Stimulated activated CD4-positive, alpha-beta T cell treated with anti-CD3 and anti-CD28 coated beads, Interleukin-4, amount 100 ng/mL, for 48 hours (primary cell): ENCODE data around the gene PYDC1.
"Not testable (repeated sequence)": the region's sequence is repeated elsewhere in the genome, so short reads cannot be mapped to it uniquely, and the experiment has no call there.

ENCODE experiments used
- DNase-seq, 2 donors: peaks; one replicate each; pipeline ENCODE4 v3.0.0-alpha.2; 2020; ENCODE audit warnings: low read depth in 2 of 2

The PYDC1 gene

DNA sequence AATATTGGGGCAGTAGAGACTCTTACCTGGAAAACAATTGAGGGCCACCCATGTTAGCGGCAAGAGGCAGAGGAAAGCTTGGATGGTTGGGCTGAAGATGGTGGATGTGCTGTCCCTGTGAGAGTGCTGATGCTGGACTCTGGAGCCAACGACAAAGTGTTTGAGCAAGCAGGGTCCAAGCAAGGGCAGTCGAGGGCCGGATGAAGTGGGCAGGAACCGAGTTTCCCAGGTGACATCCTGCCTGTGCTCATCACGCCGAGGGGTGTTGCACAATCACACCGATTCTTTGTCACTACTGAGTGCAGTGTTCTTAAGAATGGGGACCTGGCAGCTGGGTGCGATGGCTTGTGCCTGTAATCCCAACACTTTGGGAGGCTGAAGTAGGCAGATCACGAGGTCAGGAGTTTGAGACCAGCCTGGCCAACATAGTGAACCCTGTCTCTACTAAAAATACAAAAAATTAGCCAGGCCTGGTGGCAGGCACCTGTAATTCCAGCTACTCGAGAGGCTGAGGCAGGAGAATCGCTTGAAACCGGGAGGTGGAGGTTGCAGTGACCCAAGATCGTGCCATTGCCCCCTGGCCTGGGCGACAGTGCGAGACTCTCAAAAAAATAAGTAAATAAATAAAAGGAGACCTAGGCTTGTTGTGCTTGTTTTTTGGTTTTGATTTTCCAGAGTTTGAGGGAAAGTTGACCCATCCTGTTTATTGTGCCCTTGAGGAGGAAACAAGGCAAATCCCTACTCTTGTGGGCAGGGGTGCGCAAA, 20.4 kb downstream of the PYDC1 start:
- no peak for DNase-seq

- not testable (repeated sequence) for DNase-seq
Measured at GRCh38 chr16:31195861-31196260, 21.1 kb downstream of the PYDC1 start.

- DNase-seq: no peak
Measured at GRCh38 chr16:31194898-31195297, 22.0 kb downstream of the PYDC1 start.

GRCh38 chr16:31193874-31194273, 23.1 kb downstream of the PYDC1 start:
- DNase-seq: no peak

- no peak for DNase-seq
Measured at GRCh38 chr16:31192856-31193642, 23.9 kb downstream of the PYDC1 start.

DNA sequence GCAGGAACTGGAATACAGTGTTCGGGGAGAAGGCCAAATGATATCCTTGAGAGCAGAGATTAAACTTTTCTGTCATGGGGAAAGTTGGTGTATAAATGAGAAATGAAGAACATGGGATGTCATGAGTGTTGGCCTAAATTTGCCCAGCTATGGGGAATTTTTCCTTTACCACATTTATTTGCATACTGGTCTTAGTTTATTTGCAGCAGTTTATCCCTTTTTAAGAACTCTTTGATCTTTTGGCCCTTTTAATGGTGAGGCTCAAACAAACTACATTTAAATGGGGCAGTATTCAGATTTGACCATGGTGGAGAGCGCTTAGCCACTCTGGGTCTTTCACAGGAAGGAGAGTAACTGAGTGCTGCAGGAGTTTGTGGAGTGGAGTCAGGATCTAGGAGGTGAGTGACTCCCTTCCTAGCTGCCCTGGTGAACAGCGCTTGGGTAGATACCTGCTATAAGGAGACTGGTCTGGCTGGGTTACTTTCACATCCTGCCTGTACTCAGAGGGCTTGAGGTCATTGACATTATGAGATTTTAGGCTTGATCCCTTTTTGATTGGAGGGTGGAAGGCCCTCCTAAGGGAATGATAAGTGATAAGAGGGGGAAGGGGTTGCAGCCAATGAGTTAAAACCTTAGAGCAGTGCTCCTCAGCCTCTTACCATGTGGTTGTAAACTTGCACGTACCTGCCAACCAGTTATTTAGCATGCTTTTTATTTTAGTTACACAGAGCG, 25.1 kb downstream of the PYDC1 start:
- no peak for DNase-seq

DNA sequence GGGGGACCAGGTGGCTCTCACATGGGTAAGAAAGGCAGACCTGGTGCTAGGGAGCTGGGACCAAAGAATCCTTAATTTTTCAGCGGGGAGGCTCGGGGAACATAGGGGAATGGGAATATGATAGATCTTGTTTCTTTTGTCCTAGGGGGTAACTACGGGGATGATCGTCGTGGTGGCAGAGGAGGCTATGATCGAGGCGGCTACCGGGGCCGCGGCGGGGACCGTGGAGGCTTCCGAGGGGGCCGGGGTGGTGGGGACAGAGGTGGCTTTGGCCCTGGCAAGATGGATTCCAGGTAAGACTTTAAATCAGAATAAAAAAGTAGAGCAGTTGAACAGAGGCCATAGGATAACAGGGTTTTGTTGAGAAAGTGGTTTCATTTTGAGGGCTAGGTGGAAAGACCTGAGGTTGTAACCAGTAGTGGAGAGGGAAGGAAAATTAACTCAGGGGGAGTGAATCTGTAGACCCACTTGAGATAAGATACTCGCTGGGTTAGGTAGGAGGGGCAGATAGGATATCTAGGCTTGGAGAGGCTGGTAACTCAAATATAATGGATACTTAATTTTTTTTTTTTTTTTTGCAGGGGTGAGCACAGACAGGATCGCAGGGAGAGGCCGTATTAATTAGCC, 26.0 kb downstream of the PYDC1 start:
- no peak for DNase-seq

- DNase-seq: no peak
Measured at GRCh38 chr16:31190061-31190460, 26.9 kb downstream of the PYDC1 start.

DNA sequence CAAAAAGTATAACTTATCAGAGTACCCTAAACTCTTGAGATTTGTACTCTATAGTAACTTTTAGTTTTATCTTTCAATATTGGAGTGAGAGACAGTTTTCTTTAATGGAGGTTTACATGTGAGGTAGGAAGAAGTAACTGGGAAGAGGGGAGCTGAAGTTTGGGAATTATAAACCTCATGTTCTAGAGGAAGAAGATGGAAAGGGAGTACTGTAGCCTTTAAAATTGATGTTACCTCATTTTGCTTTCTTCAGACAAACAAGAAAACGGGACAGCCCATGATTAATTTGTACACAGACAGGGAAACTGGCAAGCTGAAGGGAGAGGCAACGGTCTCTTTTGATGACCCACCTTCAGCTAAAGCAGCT, 27.5 kb downstream of the PYDC1 start:
- no peak for DNase-seq

- no peak for DNase-seq
Measured at GRCh38 chr16:31188450-31189411, 28.2 kb downstream of the PYDC1 start.

DNA sequence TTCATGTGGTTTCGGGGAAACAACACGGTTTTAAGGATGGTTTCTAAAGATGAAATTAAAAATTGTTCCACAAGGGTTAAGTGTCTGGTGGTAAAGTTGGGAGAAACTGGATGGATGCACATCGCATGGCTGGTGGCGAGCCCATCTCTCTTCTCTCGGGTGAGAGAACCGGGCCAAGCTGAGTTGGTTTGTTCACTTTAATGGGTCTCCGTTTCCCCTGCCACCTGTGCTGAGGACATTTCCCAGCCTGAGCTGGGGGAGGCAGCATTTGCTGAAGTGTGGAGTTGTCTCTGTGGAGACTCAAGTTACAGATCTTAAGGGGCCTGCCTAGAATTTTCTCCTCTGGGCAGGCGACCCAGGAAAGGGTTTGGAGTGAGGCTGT, 29.1 kb downstream of the PYDC1 start:
- no peak for DNase-seq

DNA sequence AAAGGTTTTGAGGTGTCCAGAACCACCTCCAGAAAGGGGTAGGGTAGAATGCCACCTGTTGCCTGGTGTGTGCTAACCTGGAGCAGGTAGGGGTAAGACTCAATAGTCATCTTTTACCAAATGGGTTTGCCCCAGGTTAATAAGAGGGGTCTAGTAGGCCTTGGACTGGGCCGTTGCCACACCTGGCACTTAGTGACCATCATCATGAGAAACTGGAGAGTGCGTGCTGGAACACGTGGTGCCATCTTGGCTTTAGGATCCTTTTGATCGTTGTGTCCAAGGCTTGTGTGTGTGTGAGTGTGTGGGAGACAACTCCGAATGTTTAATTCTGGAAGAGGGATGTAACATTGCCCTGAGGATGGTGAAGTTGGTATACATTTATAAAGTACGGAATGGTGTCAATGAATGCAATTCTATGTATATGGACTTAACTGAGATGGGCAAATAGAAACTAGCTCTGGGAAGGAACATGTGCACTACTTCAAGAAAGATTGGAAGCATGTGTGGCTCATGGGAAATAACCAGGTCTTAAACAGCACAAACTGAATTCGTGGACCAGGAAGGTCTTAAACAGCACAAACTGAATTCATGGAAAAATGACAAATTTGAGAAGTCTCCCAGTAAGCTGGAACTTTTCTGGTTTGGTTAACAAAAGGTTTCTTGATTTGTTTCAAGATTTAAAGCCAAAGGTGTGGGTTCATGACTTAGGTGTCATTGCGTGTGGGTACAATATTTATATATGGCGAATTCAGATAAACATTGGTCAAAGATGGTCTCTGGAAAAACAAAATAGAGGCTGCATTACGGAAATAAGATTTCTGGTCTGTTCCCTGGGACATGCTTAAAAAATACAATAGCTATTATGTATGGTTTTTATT, 29.8 kb downstream of the PYDC1 start:
- no peak for DNase-seq

DNA sequence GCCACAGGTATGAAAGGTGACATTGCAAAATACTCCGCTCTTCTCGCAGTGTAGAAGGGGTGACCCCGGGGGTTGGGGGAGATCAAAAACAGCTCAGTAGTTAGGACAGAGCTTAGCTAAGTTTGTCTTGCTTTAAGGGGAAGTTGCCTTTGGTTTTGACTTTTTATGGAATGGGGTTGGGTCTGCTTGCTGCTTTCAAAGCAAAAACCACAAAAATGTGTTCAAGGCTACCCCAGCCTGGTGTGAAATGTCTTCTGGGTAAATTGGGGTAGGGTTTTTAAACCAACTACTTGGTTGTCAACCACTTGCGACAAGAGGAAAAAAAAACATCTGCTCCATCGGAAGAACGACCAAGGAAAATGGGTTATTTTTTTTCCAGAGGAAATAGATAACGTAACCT, 30.8 kb downstream of the PYDC1 start:
- no peak for DNase-seq

- no peak for DNase-seq
Measured at GRCh38 chr16:31185339-31185738, 31.6 kb downstream of the PYDC1 start.

DNA sequence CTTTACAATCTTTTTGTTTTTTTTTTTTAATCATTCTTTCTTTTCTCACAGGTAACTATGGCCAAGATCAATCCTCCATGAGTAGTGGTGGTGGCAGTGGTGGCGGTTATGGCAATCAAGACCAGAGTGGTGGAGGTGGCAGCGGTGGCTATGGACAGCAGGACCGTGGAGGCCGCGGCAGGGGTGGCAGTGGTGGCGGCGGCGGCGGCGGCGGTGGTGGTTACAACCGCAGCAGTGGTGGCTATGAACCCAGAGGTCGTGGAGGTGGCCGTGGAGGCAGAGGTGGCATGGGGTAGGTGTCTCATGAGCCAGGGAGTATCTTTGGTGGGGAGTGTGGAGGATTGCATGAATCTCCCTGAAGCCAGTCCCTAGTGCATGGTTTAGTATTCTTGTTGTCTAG, 32.0 kb downstream of the PYDC1 start:
- DNase-seq: no peak

DNA sequence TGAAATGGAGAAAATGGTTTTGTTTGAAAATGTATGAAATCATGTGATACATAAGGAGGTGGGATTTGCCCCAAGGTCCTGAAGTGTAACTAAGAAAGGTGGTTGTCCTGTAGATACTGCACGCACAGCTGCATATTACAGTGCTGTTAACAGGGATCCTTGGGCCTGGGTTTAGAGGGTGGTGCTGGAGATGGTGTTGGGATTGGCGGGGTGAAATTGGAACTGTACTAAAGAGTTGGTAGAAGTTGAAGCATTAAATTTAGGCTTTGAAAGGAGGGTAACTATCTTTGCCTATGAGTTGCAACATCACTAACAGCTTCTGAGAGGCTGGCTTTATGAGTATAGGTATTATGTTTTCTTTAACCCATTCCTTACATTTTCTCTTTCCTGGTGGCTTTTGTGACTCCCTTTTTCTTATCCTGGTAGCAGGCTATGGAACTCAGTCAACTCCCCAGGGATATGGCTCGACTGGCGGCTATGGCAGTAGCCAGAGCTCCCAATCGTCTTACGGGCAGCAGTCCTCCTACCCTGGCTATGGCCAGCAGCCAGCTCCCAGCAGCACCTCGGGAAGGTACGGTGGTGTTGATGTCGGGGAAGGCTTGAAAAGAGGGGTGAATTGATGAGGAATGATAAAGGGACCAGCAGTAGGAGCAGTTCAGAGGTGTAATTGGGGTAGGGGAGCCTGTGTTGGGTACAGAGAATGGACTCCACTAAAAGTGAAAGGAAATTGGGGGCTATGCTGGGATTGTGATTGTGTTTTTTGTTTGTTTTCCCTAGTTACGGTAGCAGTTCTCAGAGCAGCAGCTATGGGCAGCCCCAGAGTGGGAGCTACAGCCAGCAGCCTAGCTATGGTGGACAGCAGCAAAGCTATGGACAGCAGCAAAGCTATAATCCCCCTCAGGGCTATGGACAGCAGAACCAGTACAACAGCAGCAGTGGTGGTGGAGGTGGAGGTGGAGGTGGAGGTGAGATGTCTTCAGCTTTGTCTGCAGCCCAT, 33.2 kb downstream of the PYDC1 start:
- DNase-seq: no peak

GRCh38 chr16:31182391-31182790, 34.5 kb downstream of the PYDC1 start:
- DNase-seq: no peak

- DNase-seq: no peak
Measured at GRCh38 chr16:31181102-31181830, 35.7 kb downstream of the PYDC1 start.
